GM21619 (cell line): ENCODE results near the gene UBASH3A.

Source experiments
- ATAC-seq: cut with Tn5 transposase; IDR thresholded peaks from one replicate; pipeline ENCODE4 v1.9.1; 2021; ENCODE audit not compliant: unreplicated experiment

The UBASH3A gene

GRCh38 chr21:42429021-42429420, 25.3 kb downstream of the UBASH3A start:
- no peak for ATAC-seq

GRCh38 chr21:42429856-42430255, 26.2 kb downstream of the UBASH3A start:
- no peak for ATAC-seq

- no peak for ATAC-seq
Measured at GRCh38 chr21:42430521-42430920, 26.8 kb downstream of the UBASH3A start.

GRCh38 chr21:42431196-42431595, 27.5 kb downstream of the UBASH3A start:
- ATAC-seq: no peak

- ATAC-seq: no peak
Measured at GRCh38 chr21:42432695-42433094, 29.0 kb downstream of the UBASH3A start.

- no peak for ATAC-seq
Measured at GRCh38 chr21:42433946-42434551, 30.3 kb downstream of the UBASH3A start.

- no peak for ATAC-seq
Measured at GRCh38 chr21:42434884-42435283, 31.2 kb downstream of the UBASH3A start.

- ATAC-seq: no peak
Measured at GRCh38 chr21:42435401-42435800, 31.7 kb downstream of the UBASH3A start.

GRCh38 chr21:42435833-42436232, 32.1 kb downstream of the UBASH3A start:
- no peak for ATAC-seq

GRCh38 chr21:42436914-42437313, 33.2 kb downstream of the UBASH3A start:
- no peak for ATAC-seq

GRCh38 chr21:42437786-42438185, 34.1 kb downstream of the UBASH3A start:
- ATAC-seq: no peak

- no peak for ATAC-seq
Measured at GRCh38 chr21:42438316-42439205, 34.9 kb downstream of the UBASH3A start.

- no peak for ATAC-seq
Measured at GRCh38 chr21:42439284-42440186, 35.8 kb downstream of the UBASH3A start.

GRCh38 chr21:42440187-42440792, 36.6 kb downstream of the UBASH3A start:
- peak; percentile 76 for ATAC-seq

GRCh38 chr21:42441963-42442362, 38.3 kb downstream of the UBASH3A start:
- no peak for ATAC-seq

- ATAC-seq: no peak
Measured at GRCh38 chr21:42443181-42443785, 39.6 kb downstream of the UBASH3A start.

- no peak for ATAC-seq
Measured at GRCh38 chr21:42443876-42444744, 40.4 kb downstream of the UBASH3A start.

- no peak for ATAC-seq
Measured at GRCh38 chr21:42444745-42445059, 41.0 kb downstream of the UBASH3A start.

GRCh38 chr21:42445311-42445710, 41.6 kb downstream of the UBASH3A start:
- no peak for ATAC-seq

- no peak for ATAC-seq
Measured at GRCh38 chr21:42446531-42446930, 42.8 kb downstream of the UBASH3A start.
